ENCODE data around the gene MEX3A. TPM values are rescaled to one million over a fixed set of nuclear protein-coding genes. Genes with fewer than 3 reads are reported as not detected.
A peak's percentile ranks its signal among the peaks of the same experiment; 100 is the strongest.

The MEX3A gene
- total and polyA plus RNA-seq, 10 of the 15 experiments (the other 5 are each of a cell fraction or from before 2014, with no cell fraction given): 0.11 to 5.1 (median 1.7) TPM

GRCh38 chr1:156095906-156096508 lies 13.7 kb upstream of the MEX3A start:
- WGBS (ENCODE audit: insufficient coverage, insufficient replicate concordance, low lambda C conversion rate, missing lambda C conversion rate): 17% methylated on average over 3 of the region's 3 CpGs

More at GRCh38 chr1:156095906-156096508, 13.7 kb upstream of the MEX3A start:
- Histone ChIP-seq H2AFZ (ENCODE audit: control insufficient read depth, low read depth, low read length) (peak overlapping the region; percentile 24), H4K20me1 (ENCODE audit: control insufficient read depth, insufficient read depth) (no peaks in the 10 kb centered on the region), H3K4me2 (ENCODE audit: control insufficient read depth, insufficient read depth) (peak overlapping the region; percentile 74), H3K4me1 (ENCODE audit: control insufficient read depth, insufficient read depth, low read length) (peaks cover 38% of the 10 kb centered on the region), H3K27me3 (replicated peaks in 1 of 2; ENCODE audit: control insufficient read depth in 2 of 2, insufficient read depth in 2 of 2, low read length in 1 of 2) (no peaks in the 10 kb centered on the region), H3K9me3 (replicated peaks; ENCODE audit: control insufficient read depth, insufficient read depth, low read length) (no peaks in the 10 kb centered on the region), H3K27ac (ENCODE audit: control insufficient read depth, insufficient read depth) (peak overlapping the region; percentile 79), H3K36me3 (ENCODE audit: control insufficient read depth in 2 of 2, insufficient read depth in 2 of 2, low read length in 1 of 2) (no peaks in the 10 kb centered on the region), H3K9ac (ENCODE audit: control insufficient read depth, insufficient read depth, low read length) (peak overlapping the region; percentile 36; the same call in 1 of the 2 replicates), H3K4me3 (no peak overlapping the region), H3K79me2 (ENCODE audit: control insufficient read depth, insufficient read depth, low read length) (peaks cover 2% of the 10 kb centered on the region; the same call in 1 of the 2 replicates)
- ChIA-PET POLR2A (interaction anchor here (0.5 to 6.8 kb wide), 10 partner anchors 13 to 130 kb away, joined by 3 to 89 read pairs (median 6); partner anchors contain the start of genes LMNA and PMF1), CTCF (interaction anchor here (0.7 to 21.5 kb wide), 30 partner anchors 8 to 238 kb away, joined by 3 to 1294 read pairs (median 4); partner anchors contain the start of genes LMNA, MEX3A, PMF1 and SMG5), RAD21 (ENCODE audit: unreplicated experiment) (interaction anchor here (1.2 to 22.4 kb wide), 5 partner anchors 11 to 129 kb away, joined by 5 to 695 read pairs (median 7); partner anchors contain the start of gene LMNA), SMC1A (ENCODE audit: uncharacterized antibody, unreplicated experiment) (interaction anchor here (1.2 to 23.8 kb wide), 8 partner anchors 9 to 158 kb away, joined by 3 to 874 read pairs (median 11); partner anchors contain the start of genes LMNA and MEX3A)
- in situ Hi-C loops (cut with MboI): no loop called here
- no peak for FAIRE-seq
- DNase-seq (ENCODE audit: low read depth, low spot score): no peak
- intact Hi-C loops (cut with micrococcal nuclease; ENCODE audit: unreplicated experiment): loop anchor here (1.0 to 10.0 kb wide), 3 partner anchors 34 to 221 kb away; partner anchors contain the start of genes SMG5 and TMEM79
- TF ChIP-seq ZNF274 (IDR thresholded peaks at IDR 0.05; ENCODE audit: insufficient read depth, insufficient read length) (no peak), NR2F1 (conservative IDR thresholded peaks at IDR 0.05) (peak; percentile 57; the same call in 1 of the 2 replicates), EED (IDR thresholded peaks at IDR 0.05; ENCODE audit: low read depth) (no peak), CTCF (IDR thresholded peaks at IDR 0.05 in 2 of 3, conservative IDR thresholded peaks at IDR 0.05 in 1 of 3; ENCODE audit: control insufficient read depth in 2 of 3, extremely low read depth in 1 of 3, insufficient read depth in 1 of 3, low read depth in 3 of 3, low read length in 3 of 3) (peak in 1 of 3 experiments; percentile 10; a peak in 1 of 6 replicates)
- BruUV-seq (replicated peaks): no TSS peak
- peak; percentile 17 for ATAC-seq

All from GM12878 (cell line).